Stimulated activated CD8-positive, alpha-beta memory T cell treated with anti-CD3 and anti-CD28 coated beads, Interleukin-7, amount 100 ng/mL, for 48 hours (primary cell): ENCODE data around the gene ELMO1.

Experiments
- DNase-seq, 2 donors: peaks; one replicate each; pipeline ENCODE4 v3.0.0-alpha.2; 2020; ENCODE audit warnings: low read depth in 1 of 2; ENCODE audit errors: extremely low read depth in 1 of 2

The ELMO1 gene

DNA sequence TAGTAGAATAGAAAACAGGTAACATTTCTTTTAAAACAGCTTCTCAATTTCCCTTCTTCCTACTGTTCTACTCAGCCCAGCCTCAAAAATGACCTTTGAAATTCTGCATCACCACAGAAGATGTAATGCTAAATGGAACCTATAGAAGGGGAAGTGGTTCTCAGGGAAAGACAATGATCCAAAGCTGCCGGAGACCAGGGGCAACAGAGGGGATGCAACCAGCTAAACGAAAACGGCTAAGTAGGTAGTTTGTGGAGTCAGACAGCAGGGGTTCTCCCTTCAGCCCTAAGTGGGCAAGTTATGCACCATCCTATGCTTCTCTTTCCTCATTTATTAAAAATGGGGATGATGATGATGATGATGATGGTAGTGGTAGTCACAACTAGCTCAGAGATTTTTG is 214.3 kb downstream of the ELMO1 start:
- no peak for DNase-seq

DNA sequence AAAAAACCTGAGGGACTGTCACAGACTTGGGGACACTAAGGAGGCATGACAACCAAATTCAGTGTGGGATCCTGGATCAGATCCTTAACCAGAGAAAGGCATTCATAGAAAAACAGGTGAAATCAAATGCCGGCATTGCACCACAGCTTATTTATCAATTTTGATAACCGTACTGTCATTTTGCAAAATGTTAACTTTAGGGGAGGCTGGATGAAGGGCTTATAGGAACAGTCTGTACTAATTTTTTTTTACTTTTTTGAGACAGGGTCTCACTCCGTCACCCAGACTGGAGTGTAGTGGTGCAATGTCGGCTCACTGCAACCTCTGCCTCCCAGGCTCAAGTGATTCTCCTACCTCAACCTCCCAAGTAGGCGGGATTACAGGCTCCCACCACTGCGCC is 217.1 kb downstream of the ELMO1 start:
- DNase-seq: no peak

DNA sequence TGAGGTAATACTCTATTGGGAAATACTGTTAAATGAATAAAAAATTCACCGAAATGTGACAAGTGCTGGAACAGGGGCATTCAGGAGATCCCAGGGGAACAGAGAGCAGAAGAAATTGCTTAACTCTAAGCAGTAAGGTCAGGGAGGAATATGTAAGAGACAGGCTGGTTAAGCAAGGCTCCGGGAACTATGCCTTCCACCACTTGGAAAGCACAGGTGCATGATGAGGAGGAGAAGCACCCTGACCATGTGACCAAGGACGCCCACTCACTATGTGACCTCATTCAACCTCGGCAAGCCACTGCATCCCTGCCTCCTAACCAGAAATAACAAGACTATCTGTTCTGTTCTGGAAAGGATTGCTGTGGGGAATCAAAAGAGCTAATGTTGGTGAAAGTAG is 218.4 kb downstream of the ELMO1 start:
- no peak for DNase-seq

- DNase-seq: no peak
Measured at GRCh38 chr7:37229381-37229780, 219.3 kb downstream of the ELMO1 start.

GRCh38 chr7:37225285-37225969 is 223.2 kb downstream of the ELMO1 start:
- DNase-seq: no peak

- DNase-seq: no peak
Measured at GRCh38 chr7:37224746-37225145, 223.9 kb downstream of the ELMO1 start.

GRCh38 chr7:37220664-37221063 is 228.0 kb downstream of the ELMO1 start:
- no peak for DNase-seq

- no peak for DNase-seq
Measured at GRCh38 chr7:37218956-37219355, 229.7 kb downstream of the ELMO1 start.

GRCh38 chr7:37216923-37217322 is 231.7 kb downstream of the ELMO1 start:
- no peak for DNase-seq

- DNase-seq: no peak
Measured at GRCh38 chr7:37216156-37216852, 232.4 kb downstream of the ELMO1 start.

- no peak for DNase-seq
Measured at GRCh38 chr7:37215290-37215923, 233.3 kb downstream of the ELMO1 start.

- no peak for DNase-seq
Measured at GRCh38 chr7:37212556-37212955, 236.1 kb downstream of the ELMO1 start.

DNA sequence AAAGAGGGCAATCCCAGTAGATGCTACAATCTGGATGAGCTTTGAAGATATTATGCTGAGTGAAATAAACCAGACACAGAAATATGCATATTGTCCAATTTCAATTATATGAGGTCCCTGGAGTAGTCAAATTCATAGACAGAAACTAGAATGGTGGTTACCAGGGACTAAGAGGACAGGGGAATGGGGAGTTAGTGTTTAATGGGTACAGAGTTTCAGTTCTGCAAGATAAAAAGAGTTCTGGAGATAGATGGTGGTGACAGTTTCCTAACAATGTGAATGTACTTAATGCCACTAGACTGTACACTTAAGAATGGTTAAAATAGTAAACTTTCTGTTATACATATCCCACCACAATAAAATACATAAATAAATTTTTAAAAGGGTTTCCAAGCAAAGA is 236.6 kb downstream of the ELMO1 start:
- DNase-seq: no peak

DNA sequence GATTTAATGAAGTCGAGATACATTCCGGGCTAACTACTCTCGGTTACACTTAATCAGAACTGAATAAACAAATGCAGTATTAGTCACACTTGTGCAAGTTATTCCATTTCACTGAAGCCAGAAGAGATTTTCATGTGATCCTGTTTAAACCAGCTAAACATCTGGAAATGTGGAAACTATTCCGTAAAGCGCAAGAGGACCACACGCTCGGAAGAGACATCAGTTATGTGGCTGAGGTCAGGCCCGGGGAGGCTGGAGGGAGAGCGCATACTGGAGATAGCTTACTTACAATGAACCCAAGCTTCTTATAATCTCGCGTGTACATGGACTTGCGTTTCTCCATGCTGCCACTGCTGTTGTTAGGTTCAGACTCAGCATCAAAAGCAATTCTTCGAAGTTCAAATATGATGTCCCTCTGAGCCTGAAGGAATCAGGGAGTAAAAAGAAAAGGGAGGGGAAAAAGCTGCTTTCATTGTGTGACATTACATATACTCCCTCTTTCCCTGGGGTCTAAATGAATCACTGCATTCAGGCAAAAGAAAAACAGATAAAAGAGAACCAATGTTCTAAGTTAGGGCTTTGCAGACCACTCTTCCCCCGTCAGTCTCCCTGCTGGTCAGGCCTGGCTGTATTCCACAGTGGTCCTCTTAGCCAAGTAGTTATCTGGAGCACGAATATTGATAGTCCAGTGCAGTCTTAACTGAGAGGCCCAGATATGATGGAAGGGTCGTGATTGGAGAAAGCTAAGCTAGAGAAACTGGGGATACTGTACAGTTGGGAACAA is 237.4 kb downstream of the ELMO1 start:
- no peak for DNase-seq

DNA sequence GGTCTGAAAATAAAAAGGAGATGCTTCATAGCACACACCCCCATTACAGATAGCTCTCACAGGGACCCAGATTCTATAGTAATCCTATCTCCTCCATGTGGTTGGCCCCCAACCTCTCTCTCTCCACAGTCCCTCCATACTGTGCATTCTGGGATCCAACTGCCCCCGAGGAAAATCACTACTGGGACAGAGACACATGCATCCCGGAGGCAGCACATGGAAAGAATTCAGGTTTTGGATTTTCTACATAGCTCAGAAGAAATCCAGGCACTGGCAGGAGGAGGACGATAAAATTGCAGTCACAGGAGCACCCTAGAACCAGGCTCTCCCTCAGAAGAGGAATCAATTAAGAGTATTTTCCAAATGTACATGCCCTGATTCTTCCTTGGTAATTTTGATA is 239.5 kb downstream of the ELMO1 start:
- DNase-seq: no peak

DNA sequence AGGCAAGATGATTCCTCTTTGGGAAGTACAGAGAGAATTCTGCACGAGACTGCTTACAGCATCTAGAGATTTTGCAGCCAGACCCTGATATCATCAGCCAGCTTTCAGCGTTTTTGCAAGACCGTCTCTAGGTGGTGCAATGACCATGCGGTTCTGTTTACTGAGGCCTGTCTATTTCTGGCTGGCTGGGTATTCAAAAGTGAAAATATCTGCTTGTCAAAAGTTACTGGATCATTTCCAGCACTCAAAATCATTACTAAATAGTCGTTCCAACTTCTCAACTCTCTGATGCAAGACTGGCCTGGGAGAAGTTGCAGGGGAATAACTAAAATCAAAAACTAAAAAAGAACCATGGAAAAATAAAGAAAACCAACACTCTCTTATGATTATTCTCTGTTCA is 240.1 kb downstream of the ELMO1 start:
- DNase-seq: no peak

- no peak for DNase-seq
Measured at GRCh38 chr7:37206192-37206591, 242.5 kb downstream of the ELMO1 start.

DNA sequence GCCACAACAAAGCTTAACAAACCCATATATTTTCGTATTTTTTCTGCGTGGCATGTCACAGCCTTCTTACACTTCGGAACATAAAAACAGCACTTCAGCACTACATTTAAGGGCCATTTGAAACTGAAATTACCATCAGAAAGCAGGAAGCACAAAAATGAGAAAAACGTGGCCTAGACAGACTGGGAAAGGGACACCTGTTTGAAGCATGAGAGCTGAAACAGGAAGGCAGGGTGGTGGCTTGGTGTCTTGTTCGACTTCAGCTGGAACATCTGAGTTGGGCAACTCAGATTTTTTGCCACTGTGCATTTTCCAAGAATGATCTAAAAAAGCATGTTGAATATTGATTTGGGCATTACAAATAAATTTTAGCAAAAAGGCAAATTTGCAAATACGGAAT is 243.2 kb downstream of the ELMO1 start:
- DNase-seq: no peak

DNA sequence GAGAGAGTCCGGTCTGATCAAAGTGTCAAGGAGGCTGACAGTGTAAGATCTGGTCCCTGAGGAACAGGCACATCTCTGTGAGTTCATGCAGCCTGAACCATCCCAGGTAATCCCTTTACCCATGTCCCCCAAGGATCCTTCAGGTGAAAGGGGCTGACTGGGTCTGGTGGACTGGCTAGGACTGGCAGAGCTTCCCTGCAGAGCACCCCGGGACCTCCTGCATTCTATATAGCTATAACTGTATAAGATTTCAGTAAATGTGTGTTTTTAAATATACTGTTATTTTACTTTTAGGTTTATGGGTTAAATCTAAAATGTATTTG is 246.8 kb downstream of the ELMO1 start:
- no peak for DNase-seq

DNA sequence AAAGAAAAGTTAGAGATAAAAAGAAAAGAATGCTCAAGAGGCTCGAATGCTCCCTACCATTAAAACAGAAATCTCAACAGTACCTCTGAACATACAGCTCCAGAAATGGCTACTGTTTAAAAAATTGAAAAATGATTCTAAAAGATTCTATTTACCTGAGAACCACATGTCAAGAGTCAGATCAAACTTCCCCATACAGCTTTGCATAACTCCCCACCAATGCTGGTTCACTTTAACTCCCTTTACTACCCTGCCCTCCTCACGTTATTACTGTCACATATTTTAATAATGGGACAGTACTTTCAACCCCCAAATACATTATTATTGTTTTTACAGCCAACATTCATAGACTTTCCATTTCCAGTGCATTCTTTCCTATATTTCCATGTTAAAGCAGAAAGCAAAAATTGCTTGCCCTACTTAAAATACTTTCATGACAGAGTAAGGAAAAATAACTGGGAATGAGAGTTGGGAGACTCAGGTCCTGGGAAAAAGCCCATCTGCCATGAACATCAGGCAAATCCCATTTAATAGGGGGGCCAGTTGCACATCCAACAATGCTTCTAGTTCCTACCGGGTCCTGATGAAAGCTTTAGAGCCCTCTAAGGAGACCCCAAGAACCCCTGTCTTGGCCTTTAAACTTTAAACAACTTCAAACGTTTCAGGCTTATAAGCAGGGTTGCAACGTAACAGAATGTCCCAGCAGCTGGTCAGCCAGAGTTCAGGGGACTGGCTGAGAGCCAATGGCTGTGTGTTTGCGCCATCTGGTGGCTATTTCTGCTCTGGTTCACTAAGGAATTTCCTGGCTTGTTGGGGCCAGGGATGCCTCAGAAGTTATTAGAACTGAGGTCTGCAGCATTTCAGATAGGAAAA is 247.4 kb downstream of the ELMO1 start:
- DNase-seq: peak in 1 of 2 donors; percentile 12
